NOMO-1 treated with dmso at 0.1 percent for 144 hours (cell line): ENCODE data around the gene MAGEB6B.
"Not testable (repeated sequence)": the region's sequence is repeated elsewhere in the genome, so short reads cannot be mapped to it uniquely, and the experiment has no call there.

Experiments used
- DNase-seq: peaks from one replicate; lab custom pipeline; 2025; ENCODE audit not compliant: unreplicated experiment; lab: John Stamatoyannopoulos, UW

The MAGEB6B gene, protein sequence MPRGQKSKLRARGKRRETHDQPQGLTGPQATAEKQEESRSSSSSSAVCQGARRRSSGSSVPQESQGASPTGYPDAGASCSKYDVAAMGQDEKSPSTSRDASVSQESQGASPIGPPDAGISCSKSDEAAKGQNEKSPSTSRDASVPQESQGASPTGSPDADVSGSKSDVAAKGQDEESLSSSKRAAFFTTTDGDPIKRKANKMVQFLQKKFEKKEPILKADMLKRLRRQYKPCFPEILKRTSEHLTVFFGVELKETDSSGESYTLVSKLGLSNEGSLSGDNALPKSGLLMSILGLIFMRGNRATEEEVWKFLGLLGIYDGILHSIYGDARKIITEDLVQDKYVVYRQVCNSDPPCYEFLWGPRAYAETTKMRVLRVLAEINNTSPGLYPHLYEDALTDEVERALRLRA

GRCh38 chrX:26160301-26160700 lies at the start of gene MAGEB6B:
Gene MAGEB6B, plus strand, starts transcription at chrX:26160601. Its CDS starts 0 bp downstream, at chrX:26160601.
- DNase-seq = no peak

GRCh38 chrX:26138274-26138673 lies 22.1 kb upstream of the MAGEB6B start, which contains the start of gene MAGEB18:
Gene MAGEB18, plus strand, starts transcription at chrX:26138343. Its CDS starts 643 bp downstream, at chrX:26138986.
- DNase-seq = no peak

GRCh38 chrX:26146024-26146423 lies 14.4 kb upstream of the MAGEB6B start:
- DNase-seq = no peak

DNA sequence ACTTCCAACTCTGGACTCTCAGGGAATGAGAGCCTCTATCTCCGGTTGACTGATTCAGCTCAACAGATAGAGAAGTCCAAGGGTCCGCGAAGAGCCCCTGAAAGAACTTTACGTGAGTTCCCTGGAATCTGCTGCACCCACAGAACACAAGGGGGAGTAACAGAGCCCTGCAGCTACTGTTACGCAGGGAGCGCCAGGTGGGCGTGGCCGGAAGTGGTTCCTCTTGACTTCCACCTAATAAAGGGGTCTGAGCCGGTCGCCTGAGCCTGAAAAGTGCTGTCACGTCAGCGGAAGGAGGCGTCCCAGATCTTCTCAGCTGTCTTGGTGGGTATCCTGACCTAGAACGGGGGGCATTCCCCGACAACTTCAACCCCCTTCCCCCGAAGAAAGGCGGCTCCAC lies 31.8 kb downstream of the MAGEB6B start, which contains the start of gene MAGEB6:
Gene MAGEB6 (plus strand): TSS at position 237 of the 400 bp plus-strand sequence. CDS start 1,407 bp downstream, outside the sequence.
- DNase-seq = no peak

DNA sequence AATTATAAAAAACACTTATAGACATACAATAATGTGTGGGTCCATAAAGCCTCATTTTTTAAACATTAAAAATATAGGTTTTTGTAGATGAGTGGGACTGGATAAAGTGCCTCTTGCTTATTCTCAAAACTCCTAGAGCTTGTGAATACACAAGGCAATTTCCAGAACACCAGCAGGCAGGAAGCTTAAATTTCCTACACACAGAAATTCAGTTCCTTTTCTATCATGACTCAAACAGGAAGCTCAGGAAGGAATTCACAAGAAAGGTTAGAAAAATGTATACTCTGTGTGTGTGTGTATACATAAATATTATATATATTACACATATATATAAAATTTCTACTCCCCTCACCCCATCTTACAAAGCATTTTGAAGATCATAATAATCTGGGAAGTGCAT lies 43.2 kb downstream of the MAGEB6B start:
- no peak for DNase-seq

- DNase-seq = not testable (repeated sequence)
Measured at GRCh38 chrX:26204717-26205116, 44.3 kb downstream of the MAGEB6B start.

GRCh38 chrX:26208012-26208411 lies 47.6 kb downstream of the MAGEB6B start:
- DNase-seq = no peak
